Measurements from ENCODE around the gene TRIM9.

GRCh38 chr14:51019089-51019488 lies 75.8 kb downstream of the TRIM9 start:
- no peak for TF ChIP-seq POLR2A (IDR thresholded peaks at IDR 0.05)
- no peak for TF ChIP-seq CTCF (IDR thresholded peaks at IDR 0.05)
- no peak for TF ChIP-seq EP300 (IDR thresholded peaks at IDR 0.05)
- TF ChIP-seq POLR2AphosphoS5 (IDR thresholded peaks at IDR 0.05) = no peak
